Pulmonary artery endothelial cell (primary cell): ENCODE measurements around the gene RBBP8. TPM values are rescaled to one million over a fixed set of nuclear protein-coding genes. Genes with fewer than 3 reads are reported as not detected.

Source experiments
- DNase-seq: peaks from one replicate; pipeline ENCODE4 v3.0.0-alpha.2; 2011; ENCODE audit warnings: low read depth, low spot score
- total RNA-seq: library from RNA; depleted of rRNA; stranded (reverse); fragments of >200 nt; gene quantifications from 2 replicates; pipeline ENCODE4 v1.2.3, GENCODE V29; 2014

Gene RBBP8
- total RNA-seq, 1 donor from 2014 or later = 12.5 TPM

DNA sequence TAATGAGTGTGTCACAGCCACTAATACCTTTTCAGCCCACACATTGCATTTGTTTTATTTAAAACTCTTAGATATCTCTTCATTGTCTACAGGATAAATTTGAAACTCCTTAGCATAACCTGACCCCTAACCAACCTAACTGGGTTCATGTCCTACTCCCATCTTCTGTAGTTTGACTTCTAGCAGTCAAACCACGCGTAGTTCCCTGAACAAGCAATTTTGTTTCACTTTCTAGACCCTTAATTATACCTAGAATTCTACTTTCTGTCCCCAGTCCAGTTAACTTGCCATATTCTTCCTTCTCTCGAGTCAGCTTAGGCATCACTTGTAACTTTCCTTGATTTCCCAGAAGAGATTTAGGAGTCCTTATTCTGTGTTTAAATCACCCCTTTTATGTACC is 55.1 kb downstream of the RBBP8 start:
- no peak for DNase-seq

DNA sequence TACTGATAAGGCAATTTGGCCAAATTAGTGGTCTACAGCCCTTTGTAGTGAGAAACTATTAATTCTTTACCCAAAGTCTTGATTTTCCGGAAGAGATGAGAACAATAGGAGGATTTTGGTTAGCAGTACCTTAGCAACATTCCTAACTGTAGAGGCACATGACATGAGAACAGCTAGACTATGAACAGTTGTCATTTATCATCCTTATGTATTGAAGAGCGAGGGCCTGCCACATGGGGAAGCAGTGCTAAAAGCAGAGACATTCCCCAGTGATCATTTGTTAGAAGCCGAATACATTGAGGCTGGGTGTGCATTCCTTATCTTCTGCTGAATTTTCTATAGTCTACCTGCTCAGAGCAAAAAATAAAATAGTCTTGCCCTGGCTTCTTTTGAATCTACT is 65.2 kb downstream of the RBBP8 start:
- DNase-seq = no peak

DNA sequence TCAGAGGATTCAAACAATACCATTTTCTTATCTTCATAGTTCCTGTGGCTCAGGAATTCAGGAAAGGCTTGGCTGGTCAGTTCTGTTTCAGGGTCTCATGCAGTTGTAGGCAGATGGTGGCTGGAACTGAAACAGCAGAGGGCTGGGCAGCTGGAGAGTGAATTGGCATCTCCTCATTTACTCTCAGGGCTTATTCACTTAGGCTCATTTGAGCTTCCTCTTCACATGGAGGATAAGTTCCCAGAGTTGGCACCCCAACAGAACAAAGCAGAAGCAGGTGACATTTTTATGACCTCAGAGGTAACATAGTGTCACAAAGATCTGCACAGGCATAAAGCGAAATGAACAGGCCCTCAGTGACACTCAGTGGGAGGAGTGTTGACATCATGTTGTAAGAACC is 66.1 kb downstream of the RBBP8 start:
- peak; percentile 64 for DNase-seq

DNA sequence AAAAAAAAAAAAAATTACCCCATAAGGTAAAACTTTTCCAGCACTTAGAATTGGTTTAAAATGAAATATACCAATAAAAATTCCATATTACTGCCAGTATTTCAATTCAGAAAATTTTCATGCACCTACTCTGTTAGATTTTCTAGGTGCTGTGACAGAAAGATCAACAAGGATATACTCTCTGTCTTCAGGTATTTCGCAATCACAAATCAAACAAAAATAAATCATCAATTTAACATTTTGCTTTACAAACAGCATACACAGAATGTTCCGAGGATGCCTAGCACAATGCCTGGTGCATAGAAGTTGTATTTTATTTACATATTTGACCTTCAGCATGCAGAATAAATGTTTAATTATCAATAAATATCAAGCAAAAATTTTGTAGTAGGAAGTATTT is 66.5 kb downstream of the RBBP8 start:
- no peak for DNase-seq

DNA sequence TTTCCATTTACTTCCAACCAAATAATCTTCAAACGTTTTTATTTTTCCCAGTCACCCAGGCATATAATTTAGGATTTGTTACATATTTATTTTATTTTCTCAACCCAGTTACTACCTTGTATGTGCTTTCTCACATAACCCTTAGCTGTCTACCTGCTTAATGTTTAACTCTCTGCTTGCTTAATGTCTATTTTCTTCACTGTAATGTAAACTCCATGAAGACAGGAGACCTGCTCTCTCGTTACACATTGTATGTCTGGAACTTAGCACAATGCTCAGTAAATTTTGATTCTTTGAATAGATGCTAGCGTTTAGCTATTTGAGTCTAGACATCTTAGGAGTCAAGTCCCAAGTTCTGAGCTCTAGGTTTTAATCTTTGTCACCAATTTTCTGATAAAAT is 70.2 kb downstream of the RBBP8 start:
- DNase-seq = no peak

DNA sequence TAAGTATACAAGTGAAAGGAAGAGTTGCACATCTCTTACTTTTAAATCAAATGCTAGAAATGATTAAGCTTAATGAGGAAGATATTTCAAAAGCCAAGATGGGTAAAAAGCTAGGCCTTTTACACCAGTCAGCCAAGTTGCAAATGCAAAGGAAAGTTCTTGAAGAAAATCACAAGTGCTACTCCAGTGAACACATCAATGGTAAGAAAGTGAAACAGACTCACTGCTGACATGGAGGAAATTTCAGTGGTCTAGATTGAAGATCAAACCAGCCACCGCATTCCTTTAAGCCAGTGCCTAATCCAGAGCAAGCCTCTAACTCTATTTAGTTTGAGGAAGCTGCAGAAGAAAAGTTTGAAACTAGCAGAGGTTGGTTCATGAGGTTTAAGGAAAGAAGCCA is 79.1 kb downstream of the RBBP8 start:
- DNase-seq = no peak

DNA sequence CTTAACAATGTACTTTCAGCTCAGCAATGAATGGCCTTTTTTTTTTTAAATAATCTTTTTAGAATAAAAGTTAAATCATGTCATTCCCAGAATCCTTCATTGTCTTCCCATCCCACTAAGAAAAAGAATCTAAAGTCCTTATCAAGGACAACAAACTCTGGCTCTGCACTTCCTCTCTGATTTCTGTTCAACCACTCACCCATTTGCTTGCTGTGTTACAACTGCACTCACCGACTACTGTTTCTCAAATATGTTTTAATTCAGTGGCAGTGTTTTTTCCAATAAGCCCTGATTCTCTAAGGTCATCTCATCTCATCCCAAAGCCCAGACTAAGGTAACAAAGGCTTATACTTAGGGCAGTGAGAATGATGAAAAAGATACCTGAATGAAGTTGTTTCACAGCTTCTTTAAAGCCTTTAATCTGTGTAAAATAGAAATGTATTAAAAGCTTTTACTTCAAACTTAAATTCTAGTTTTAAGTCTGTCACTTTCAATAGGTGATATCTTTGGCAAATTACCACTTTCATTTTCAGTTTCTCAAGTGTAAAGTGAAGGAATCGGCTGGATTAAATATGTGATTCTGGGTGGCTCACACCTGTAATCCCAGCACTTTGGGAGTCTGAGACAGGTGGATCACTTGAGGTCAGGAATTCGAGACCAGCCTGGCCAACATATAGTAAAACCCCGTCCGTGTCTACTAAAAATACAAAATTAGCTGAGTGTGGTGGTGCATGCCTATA is 87.6 kb downstream of the RBBP8 start:
- no peak for DNase-seq

DNA sequence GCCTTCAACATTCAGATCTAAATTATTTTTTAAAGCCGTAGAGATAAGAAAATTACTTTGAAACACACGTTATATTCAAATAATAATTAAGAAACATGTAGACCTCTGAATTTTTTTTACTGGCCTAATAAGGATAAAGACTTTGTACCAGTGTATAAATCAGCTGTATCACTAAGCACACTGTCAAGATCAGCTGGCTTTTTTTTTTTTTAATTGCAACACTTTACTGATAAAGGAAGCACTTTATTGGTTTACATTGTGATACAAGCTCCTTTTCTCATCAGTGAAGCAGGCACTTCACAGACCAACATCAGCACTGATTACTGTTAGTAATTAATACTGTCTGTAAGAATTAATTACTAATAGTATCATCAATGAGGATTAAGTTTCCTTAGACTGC is 88.5 kb downstream of the RBBP8 start:
- DNase-seq = no peak

DNA sequence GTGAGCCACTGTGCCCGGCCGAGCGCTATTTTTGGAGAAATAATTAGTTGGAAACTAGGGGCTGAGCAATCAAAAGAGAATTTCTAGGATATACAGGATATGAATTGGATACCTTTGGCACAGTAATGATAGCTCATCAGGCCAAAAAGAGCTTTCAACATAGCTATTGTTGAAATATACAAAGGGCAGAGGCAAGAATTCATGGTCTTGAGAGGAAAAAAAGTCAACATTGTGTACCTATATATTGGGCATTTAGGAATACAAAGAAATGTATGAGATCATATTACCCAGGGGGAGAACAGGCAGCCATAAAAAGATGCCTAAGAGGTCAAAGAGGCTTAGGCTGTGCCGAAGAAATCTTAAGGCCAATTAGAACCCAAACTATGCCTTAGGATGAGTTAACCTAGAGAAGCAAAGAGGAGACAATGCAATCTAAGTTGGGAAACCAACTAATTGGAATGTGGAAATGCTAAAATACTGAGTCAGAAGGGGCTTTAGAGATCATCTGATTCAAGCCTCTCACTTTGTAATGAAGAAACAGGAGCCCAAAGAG is 99.0 kb downstream of the RBBP8 start:
- DNase-seq = no peak

DNA sequence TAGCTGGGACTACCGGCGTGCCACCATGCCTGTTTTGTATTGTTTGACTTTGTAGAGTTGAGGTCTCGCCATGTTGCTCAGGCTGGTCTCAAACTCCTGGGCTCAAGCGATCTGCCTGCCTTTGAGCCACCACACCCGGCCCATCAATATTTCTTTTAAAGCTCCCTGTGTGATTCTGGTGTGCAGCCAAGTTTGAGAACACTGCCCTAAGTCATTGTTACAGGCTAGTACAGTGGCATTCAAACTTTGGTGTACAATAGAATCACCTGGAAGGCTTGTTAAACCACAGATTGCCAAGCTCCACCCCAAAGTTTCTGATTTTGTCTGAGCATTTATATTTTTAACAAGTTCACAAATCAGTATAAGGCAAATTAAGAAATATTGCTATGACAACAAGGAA is 99.9 kb downstream of the RBBP8 start:
- no peak for DNase-seq

DNA sequence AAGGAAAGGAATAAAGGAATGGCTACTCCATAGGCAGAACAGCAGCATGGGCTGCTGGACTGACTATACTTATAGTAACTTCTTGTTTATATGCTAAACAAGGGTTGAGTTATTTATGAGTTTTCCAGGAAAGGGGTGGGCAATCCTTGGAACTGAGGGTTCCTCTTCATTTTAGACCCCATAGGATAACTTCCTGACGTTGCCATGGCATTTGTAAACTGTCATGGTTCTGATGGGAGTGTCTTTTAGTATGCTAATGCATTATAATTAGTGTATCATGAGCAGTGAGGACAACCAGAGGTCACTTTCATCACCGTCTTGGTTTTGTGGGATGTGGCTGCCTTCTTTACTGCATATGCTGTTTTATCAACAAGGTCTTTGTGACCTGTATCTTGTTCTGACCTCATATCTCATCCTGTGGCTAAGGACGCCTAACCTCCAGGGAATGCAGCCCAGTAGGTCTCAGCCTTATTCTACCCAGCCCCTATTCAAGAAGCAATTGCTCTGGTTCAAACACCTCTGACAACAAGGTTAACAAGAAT is 103.6 kb downstream of the RBBP8 start:
- no peak for DNase-seq

DNA sequence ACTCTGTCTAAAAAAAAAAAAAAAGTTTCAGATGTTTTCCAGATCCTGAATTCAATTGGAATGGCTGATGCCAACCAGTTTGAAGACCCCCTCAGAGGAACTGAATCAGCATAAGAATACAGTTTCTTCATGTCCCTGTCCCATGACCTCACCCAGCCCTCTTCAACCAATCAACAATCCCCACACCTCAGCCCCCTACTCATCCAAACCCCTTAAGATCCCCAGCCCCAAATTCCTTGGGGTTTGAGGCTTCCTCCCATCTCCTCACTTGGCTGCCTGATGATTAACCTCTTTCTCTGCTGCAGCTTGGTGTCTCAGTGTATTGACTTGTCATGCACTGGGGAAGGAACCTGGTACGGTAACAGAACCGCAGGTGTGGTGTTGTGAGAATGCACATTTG is 104.5 kb downstream of the RBBP8 start:
- no peak for DNase-seq

DNA sequence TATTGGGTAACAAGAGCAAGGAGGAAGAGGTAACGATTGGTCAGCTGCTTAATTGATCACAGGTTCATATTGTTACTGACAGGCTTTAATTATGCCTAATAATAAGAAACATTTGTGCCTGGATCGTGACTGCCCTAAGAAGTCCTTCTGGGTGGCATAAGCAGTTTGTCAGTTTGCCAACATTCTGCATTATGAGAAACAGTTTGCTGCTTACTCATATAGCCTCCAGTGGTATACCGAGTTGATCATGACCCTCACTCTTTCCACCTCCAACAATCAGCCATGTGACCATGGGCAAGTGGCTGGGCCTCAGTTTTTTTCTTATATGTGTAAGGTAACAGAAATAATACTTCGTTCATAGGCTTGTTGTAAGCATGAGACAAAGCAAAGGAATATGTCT is 105.6 kb downstream of the RBBP8 start:
- DNase-seq = no peak

DNA sequence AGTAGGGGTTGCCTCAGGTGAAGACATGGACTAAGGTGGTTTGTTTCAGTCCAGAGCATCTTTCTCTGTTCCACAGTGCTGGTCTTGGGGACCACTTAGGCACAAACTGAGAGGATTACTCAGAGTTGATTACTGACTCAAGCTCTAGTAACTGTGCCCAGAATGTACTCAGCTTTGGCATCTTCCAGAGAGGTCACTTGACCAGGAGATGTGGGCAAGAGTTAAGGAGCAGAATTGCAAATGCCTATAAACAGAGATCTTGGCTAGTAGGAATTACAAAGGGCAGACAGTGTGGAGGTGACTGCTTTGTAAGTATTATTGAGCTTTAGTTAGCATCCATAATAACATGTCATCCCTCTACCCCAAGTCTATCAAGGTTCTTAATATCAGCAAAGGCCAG is 109.0 kb downstream of the RBBP8 start:
- no peak for DNase-seq

DNA sequence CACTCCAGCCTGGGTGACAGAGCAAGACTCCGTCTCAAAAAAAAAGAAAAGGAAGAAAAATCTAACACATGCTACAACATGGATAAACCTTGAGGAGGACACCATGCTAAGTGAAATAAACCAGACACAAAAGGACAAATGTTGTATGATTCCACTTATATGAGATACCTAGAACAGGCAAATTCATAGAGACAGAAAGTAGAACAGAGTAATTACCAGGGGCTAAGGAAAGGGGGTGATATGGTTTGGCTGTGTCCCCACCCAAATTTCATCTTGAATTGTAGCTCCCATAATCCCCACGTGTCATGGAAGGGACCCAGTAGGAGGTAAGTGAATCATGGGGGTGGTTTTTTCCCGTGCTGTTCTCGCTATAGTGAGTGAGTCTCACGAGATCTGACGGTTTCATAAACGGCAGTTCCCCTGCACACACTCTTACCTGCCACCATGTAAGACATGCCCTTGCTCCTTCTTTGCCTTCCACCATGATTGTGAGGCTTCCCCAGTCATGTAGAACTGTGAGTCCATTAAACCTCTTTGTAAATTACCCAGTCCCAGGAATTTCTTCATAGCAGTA is 110.8 kb downstream of the RBBP8 start:
- no peak for DNase-seq

DNA sequence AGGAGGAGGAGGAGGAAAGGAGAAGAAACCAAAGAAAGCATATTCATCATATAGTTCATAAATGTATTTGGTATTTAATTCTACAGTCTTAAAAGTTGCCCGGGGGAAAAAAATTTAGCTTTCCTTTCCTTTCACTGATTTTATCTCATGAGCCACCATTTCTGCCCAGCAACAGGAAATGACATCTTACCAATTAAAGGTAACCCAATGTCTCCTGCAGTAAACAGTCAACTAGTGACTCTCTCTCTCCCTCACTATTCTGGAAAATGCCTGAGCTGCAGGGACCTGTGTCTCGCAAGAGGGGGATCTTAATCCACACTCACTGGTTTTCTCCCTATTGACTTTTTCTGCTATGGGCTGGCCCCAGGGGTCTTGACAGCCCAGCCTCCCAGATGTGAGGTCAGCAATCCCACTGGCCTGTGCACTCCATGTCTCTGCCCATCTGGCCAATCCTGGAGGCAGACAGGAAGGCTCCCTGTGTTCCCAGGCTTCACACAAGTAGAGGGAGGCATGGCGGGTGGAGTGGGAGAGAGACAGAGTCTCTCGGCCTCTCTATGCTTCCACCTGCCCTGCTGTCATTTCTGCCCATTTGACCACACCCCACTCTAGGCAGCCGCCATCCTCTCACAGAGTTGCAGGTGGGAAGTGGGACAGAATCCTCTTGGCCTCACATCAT is 116.7 kb downstream of the RBBP8 start:
- DNase-seq = no peak

DNA sequence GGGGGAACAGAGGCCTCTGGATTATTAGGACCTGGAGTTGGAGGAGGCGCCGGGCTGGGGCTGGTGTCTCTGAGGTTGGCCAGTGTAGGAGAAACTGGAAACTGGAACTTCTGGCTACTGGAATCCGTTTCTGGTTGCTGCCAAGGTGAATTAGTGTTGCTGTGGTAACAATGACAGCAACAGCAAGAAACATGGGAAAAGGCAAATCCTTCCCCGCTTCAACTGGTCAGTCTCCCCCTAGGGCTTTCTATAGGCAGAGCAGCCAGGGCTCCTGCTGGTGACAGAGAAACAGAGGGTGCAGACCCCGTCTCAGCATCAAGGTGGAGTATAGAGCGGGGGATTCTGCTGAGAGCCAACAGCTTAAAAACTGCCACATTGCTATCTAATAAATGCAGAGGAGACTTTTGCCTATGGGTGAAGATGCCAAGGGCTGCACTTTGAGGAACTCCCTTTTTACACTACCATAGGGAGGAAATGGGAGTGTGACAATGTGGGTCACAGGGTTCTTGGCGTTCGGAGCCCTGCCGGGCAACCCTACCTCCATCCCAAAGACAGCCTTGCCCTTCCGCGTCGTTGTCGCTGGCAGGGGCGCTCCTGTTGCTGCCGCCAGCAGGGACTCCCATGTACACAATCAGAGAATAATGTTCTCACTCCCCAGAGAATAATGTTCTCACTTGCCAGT is 120.8 kb downstream of the RBBP8 start:
- no peak for DNase-seq

DNA sequence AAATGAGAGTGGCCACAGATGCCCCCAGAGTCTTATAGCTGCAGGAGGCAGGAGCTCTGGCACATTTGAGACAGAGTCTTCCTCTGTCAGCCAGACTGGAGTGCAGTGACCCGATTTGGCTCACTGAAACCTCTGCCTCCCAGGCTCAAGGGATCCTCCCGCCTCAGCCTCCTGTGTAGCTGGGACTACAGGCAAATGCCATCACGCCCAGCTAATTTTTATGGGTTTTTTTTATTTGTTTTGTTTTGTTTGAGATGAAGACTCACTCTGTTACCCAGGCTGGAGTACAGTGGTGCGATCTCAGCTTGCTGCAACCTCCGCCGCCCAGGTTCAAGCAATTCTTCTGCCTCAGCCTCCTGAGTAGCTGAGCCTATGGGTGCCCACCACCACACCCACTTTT is 121.4 kb downstream of the RBBP8 start:
- no peak for DNase-seq

DNA sequence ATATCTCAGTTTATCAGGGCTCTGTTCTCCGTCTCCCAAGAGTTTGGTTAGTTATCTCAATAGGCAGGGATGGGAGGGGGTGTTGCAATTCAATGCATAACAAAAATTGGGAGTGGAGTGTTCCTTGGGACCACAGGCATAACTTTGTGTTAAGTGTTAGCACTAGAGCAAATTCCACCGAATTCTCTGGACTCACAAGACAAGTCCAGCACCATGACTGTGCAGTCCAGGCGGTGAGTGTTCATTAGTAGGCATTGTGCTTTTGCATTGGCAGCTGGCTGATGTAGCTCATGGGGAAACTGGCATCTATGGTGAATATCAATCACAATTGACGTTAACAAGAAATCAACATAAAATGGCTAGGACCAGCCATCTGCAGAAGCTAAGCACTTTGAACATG is 123.2 kb downstream of the RBBP8 start:
- DNase-seq = no peak

DNA sequence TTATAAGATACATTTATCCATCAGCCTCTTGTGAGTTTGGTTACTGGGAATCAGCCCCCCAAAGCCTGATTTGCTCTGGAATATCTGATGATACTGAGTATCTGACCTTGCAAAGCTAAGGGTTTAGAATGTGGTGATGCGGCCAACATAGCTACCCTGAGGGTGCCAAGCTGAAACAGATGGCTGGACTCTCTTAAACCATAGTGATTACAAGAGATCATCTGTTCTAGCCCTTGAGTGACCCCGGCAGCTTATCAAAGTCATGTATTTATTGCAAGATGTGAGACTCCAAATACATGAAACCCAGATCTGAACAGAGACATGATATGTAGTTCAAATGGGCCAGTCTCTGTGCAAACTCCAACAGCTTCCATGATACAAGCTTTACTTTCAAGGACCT is 124.0 kb downstream of the RBBP8 start:
- DNase-seq = no peak

DNA sequence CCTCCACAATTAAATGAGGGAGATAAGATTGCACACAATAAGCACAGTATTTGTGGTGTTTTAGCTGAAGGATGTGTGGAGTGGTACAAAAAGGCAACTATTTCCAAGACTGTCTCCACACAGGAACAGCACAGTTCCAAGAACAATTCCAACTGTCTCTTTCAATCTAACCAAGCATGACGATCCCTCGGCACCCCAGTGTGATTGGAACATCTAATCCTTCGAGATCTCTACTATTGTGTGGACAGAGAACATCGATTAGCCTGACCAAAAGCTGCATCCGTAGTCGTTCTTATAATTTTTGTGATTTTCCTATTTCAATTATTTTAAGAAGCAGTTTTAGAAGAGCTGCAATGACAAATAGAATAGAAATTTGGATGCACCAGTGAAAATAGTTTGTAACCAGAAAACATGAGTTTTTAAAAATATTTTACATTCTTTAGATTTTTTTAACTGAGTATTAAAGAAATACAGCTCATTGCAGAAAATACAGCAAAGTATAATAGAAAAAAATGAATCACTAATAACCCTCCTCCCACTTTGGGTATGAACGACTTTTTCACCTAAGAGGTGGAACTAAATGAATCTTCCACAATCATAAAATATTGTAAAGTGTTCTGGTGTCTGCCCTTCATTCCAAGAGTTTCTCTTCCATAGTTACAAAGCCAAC is 125.8 kb downstream of the RBBP8 start:
- DNase-seq = no peak
